WERI-Rb-1 (cell line): Measurements from ENCODE around the gene MRNIP.
"Not testable (repeated sequence)": the region's sequence is repeated elsewhere in the genome, so short reads cannot be mapped to it uniquely, and the experiment has no call there.

Source experiments
- DNase-seq: peaks from one replicate; pipeline ENCODE4 v3.0.0-alpha.2; 2020
- H3K27ac ChIP-seq: fragments of 250-450 bp; sonication (Bioruptor Pico); 2 replicates; pipeline ENCODE4 v1.5.1; 2020; ENCODE audit warnings: mild to moderate bottlenecking, moderate library complexity
- H3K27me3 ChIP-seq: fragments of 250-450 bp; sonication (Bioruptor Pico); 2 replicates; pipeline ENCODE4 v1.5.1; 2021; ENCODE audit warnings: mild to moderate bottlenecking, low read depth, moderate library complexity; ENCODE audit not compliant: insufficient read depth, severe bottlenecking
- H3K36me3 ChIP-seq: fragments of 250-450 bp; sonication (Bioruptor Pico); 2 replicates; pipeline ENCODE4 v1.5.1; 2020; ENCODE audit warnings: mild to moderate bottlenecking, moderate library complexity
- H3K4me3 ChIP-seq: 2 replicates; pipeline ENCODE4 v1.5.1; 2011; ENCODE audit warnings: low read depth, mild to moderate bottlenecking, control low read depth, low read length
- H3K9me3 ChIP-seq: fragments of 250-450 bp; sonication (Bioruptor Pico); 2 replicates; pipeline ENCODE4 v1.5.1; 2021; ENCODE audit warnings: mild to moderate bottlenecking, moderate library complexity; ENCODE audit not compliant: severe bottlenecking
- CTCF ChIP-seq: IDR thresholded peaks from 2 replicates; pipeline ENCODE4 v1.5.1; 2011; ENCODE audit warnings: low read depth, mild to moderate bottlenecking, control low read depth, inconsistent platforms, low read length

Gene MRNIP

GRCh38 chr5:179874536-179875292 is 16.1 kb upstream of the MRNIP start:
- DNase-seq, result no peak
- Histone ChIP-seq H3K27ac (no peak overlapping the region), H3K9me3 (no peaks in the 10 kb centered on the region), H3K27me3 (no peaks in the 10 kb centered on the region), H3K4me3 (no peak overlapping the region), H3K36me3 (peaks cover 4% of the 10 kb centered on the region; the same call in 1 of the 2 replicates)
- TF ChIP-seq CTCF, result no peak

- H3K36me3 ChIP-seq, result peaks cover 4% of the 10 kb centered on the region; the same call in 1 of the 2 replicates
- H3K27me3 ChIP-seq, result no peaks in the 10 kb centered on the region
- no peaks in the 10 kb centered on the region for H3K9me3 ChIP-seq
- H3K27ac ChIP-seq, result no peak overlapping the region
- TF ChIP-seq CTCF, result no peak
- DNase-seq, result no peak
- no peak overlapping the region for H3K4me3 ChIP-seq
These were observed 15.5 kb upstream of the MRNIP start for GRCh38 chr5:179874136-179874535.

GRCh38 chr5:179873588-179874110 is 15.0 kb upstream of the MRNIP start:
- H3K9me3 ChIP-seq, result no peaks in the 10 kb centered on the region
- no peak for TF ChIP-seq CTCF
- no peak overlapping the region for H3K4me3 ChIP-seq
- DNase-seq, result no peak
- peaks cover 4% of the 10 kb centered on the region; the same call in 1 of the 2 replicates for H3K36me3 ChIP-seq
- H3K27me3 ChIP-seq, result no peaks in the 10 kb centered on the region
- H3K27ac ChIP-seq, result no peak overlapping the region

GRCh38 chr5:179872828-179873575 is 14.4 kb upstream of the MRNIP start:
- no peak for TF ChIP-seq CTCF
- DNase-seq, result no peak
- no peak overlapping the region for H3K4me3 ChIP-seq
- H3K27me3 ChIP-seq, result no peaks in the 10 kb centered on the region
- H3K36me3 ChIP-seq, result peaks cover 4% of the 10 kb centered on the region; the same call in 1 of the 2 replicates
- H3K27ac ChIP-seq, result no peak overlapping the region
- no peaks in the 10 kb centered on the region for H3K9me3 ChIP-seq

- Histone ChIP-seq H3K36me3 (peaks cover 4% of the 10 kb centered on the region; the same call in 1 of the 2 replicates), H3K9me3 (no peaks in the 10 kb centered on the region)
- DNase-seq, result no peak
These were observed 13.6 kb upstream of the MRNIP start for GRCh38 chr5:179872055-179872827.

GRCh38 chr5:179871533-179871932 is 12.9 kb upstream of the MRNIP start:
- H3K36me3 ChIP-seq, H3K4me3 ChIP-seq, H3K27ac ChIP-seq, H3K9me3 ChIP-seq, H3K27me3 ChIP-seq, DNase-seq: not testable (repeated sequence)

More at GRCh38 chr5:179872055-179872827, 13.6 kb upstream of the MRNIP start:
- H3K27me3 ChIP-seq, result no peaks in the 10 kb centered on the region
- no peak overlapping the region for H3K27ac ChIP-seq
- no peak for TF ChIP-seq CTCF
- H3K4me3 ChIP-seq, result no peak overlapping the region
